ENCODE data around the gene NYNRIN. TPM values are rescaled to one million over a fixed set of nuclear protein-coding genes. Genes with fewer than 3 reads are reported as not detected.

NYNRIN gene
- total and polyA plus RNA-seq, 2 donors (not counting 3 experiments of a cell fraction or from before 2014, with no cell fraction given) = 37.2 to 42.8 TPM

DNA sequence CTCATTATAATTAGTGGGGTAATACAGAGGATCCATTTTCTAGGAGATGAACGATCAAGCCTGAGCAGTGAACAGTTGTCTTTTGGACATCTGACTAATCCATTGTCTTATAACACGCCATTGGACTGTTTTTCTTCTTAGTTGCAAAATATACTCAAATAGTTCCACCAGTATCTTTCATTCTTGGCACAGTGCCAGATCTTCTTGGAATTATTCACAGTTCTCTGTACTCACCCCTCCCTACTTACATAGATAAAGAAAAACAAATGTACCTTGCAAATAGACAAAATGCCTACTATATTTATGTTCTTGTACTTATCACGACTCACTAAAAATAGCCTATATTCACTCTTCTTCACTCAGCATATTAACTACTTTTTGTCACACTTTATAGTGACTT lies 26.9 kb downstream of the NYNRIN start:
- Histone ChIP-seq H3K9ac (replicated peaks; ENCODE audit: extremely low read depth, insufficient read depth, low read length) (peak overlapping the region; percentile 62), H3K79me2 (ENCODE audit: control insufficient read depth, insufficient read depth, low read length) (peaks cover 5% of the 10 kb centered on the region), H3K4me2 (ENCODE audit: insufficient read depth, low read length) (peak overlapping the region; percentile 77), H3K4me1 (ENCODE audit: control insufficient read depth, extremely low read depth, insufficient read depth, low read length) (peaks cover 48% of the 10 kb centered on the region), H4K20me1 (replicated peaks; ENCODE audit: control insufficient read depth, extremely low read depth, insufficient read depth, low read length) (no peaks in the 10 kb centered on the region), H3K9me1 (replicated peaks; ENCODE audit: control insufficient read depth, extremely low read depth, insufficient read depth, low read length) (no peaks in the 10 kb centered on the region), H3K27me3 (ENCODE audit: control insufficient read depth in 2 of 2, insufficient read depth in 2 of 2, low read length in 2 of 2) (no peaks in the 10 kb centered on the region), H3K9me3 (replicated peaks; ENCODE audit: control insufficient read depth, insufficient read depth, low read length) (no peaks in the 10 kb centered on the region), H3K36me3 (ENCODE audit: control insufficient read depth in 2 of 2, extremely low read depth in 1 of 2, insufficient read depth in 2 of 2, low read length in 2 of 2) (no peaks in the 10 kb centered on the region), H2AFZ (ENCODE audit: low read depth, low read length) (no peak overlapping the region), H3K4me3 (replicated peaks in 1 of 3; ENCODE audit: insufficient read depth in 1 of 3, low read depth in 1 of 3, low read length in 3 of 3) (peak overlapping the region in 1 of 3 experiments; percentile 22), H3K27ac (ENCODE audit: insufficient read depth, low read depth, low read length) (peak overlapping the region; percentile 97)
- DNase-seq (ENCODE audit: low read depth, low spot score) (peak; percentile 83), FAIRE-seq (no peak)
- dilution Hi-C loops (cut with MboI; ENCODE audit: extremely low pct_ligation_motif_present, low sequenced_read_pairs) = no loop called here
- POLR2A ChIA-PET = interaction anchor here (0.9 to 1.4 kb wide), 3 partner anchors 10 to 60 kb away, joined by 3 to 9 read pairs (median 5); partner anchors contain the start of gene NYNRIN
- CTCF ChIA-PET = interaction anchor here (1.9 to 3.8 kb wide), 4 partner anchors 11 to 117 kb away, joined by 6 to 42 read pairs (median 20); partner anchors contain the start of gene CIDEB
- intact Hi-C loops (cut with micrococcal nuclease) = loop anchor here (1.0 kb wide), 1 partner anchor 59 kb away; no protein-coding TSS in a partner anchor
- BruUV-seq (replicated peaks) = TSS peak; percentile 48
- TF ChIP-seq JUN (IDR thresholded peaks at IDR 0.05; ENCODE audit: borderline replicate concordance, insufficient read depth, insufficient read length, low read depth) (no peak), EZH2 (IDR thresholded peaks at IDR 0.05; ENCODE audit: borderline replicate concordance, low read depth, low read length, severe bottlenecking) (no peak), POLR2A (IDR thresholded peaks at IDR 0.05; ENCODE audit: low read depth, low read length) (no peak), POLR2AphosphoS5 (IDR thresholded peaks at IDR 0.05; ENCODE audit: insufficient read depth, low read depth, low read length) (no peak), GATA2 (IDR thresholded peaks at IDR 0.05; ENCODE audit: insufficient read depth, insufficient read length, low read depth, low read length) (no peak), FOS (IDR thresholded peaks at IDR 0.05; ENCODE audit: borderline replicate concordance, insufficient read depth, low read length) (no peak), MYC (IDR thresholded peaks at IDR 0.05; ENCODE audit: low read depth, low read length) (no peak)
- TF ChIP-seq, protein P1, sequence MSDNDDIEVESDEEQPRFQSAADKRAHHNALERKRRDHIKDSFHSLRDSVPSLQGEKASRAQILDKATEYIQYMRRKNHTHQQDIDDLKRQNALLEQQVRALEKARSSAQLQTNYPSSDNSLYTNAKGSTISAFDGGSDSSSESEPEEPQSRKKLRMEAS (IDR thresholded peaks at IDR 0.05; ENCODE audit: insufficient read depth, insufficient read length) = no peak
- TF ChIP-seq, protein P2, sequence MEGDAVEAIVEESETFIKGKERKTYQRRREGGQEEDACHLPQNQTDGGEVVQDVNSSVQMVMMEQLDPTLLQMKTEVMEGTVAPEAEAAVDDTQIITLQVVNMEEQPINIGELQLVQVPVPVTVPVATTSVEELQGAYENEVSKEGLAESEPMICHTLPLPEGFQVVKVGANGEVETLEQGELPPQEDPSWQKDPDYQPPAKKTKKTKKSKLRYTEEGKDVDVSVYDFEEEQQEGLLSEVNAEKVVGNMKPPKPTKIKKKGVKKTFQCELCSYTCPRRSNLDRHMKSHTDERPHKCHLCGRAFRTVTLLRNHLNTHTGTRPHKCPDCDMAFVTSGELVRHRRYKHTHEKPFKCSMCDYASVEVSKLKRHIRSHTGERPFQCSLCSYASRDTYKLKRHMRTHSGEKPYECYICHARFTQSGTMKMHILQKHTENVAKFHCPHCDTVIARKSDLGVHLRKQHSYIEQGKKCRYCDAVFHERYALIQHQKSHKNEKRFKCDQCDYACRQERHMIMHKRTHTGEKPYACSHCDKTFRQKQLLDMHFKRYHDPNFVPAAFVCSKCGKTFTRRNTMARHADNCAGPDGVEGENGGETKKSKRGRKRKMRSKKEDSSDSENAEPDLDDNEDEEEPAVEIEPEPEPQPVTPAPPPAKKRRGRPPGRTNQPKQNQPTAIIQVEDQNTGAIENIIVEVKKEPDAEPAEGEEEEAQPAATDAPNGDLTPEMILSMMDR (IDR thresholded peaks at IDR 0.05; ENCODE audit: extremely low read depth in 1 of 2, insufficient read depth in 1 of 2, low read depth in 1 of 2, low read length in 2 of 2) = no peak

All from endothelial cell of umbilical vein (primary cell).